Gastrocnemius medialis (tissue), 4 donors: ENCODE measurements around the gene NCEH1.

Experiments
- POLR2A ChIP-seq, 2 donors: fragments of 450-650 bp; IDR thresholded peaks; one replicate each; pipeline ENCODE4 v1.6.1; 2017; ENCODE audit warnings: antibody characterized with exemption in 2 of 2, mild to moderate bottlenecking in 2 of 2, moderate library complexity in 2 of 2
- TF ChIP-seq, protein P1 (sequence below), 5 experiments: fragments of 450-650 bp in 3 of 5; fragments of 200-600 bp in 2 of 5; sonication (generic) in 2 of 5; IDR thresholded peaks in 4 of 5; conservative IDR thresholded peaks in 1 of 5; 1 replicate in 4 of 5; 2 replicates in 1 of 5; pipeline ENCODE4 v1.5.1; 2016 to 2019; ENCODE audit warnings: antibody characterized with exemption in 5 of 5, mild to moderate bottlenecking in 3 of 5, moderate library complexity in 3 of 5

DNA sequence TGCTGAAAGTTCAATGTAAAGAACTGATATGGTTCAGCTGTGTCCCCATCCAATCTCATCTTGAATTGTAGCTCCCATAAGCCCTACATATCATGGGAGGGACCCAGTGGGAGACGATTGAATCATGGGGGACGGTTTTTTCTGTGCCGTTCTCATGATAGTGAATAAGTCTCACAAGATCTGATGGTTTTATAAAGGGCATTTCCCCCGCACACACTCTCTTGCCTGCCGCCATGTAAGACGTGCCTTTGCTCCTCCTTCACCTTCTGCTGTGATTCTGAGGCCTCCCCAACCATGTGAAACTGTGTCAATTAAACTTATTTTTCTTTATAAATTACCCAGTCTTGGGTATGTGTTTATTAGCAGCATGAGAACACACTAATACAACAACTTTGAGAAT lies 101.1 kb downstream of the NCEH1 start:
- TF ChIP-seq, protein P1, sequence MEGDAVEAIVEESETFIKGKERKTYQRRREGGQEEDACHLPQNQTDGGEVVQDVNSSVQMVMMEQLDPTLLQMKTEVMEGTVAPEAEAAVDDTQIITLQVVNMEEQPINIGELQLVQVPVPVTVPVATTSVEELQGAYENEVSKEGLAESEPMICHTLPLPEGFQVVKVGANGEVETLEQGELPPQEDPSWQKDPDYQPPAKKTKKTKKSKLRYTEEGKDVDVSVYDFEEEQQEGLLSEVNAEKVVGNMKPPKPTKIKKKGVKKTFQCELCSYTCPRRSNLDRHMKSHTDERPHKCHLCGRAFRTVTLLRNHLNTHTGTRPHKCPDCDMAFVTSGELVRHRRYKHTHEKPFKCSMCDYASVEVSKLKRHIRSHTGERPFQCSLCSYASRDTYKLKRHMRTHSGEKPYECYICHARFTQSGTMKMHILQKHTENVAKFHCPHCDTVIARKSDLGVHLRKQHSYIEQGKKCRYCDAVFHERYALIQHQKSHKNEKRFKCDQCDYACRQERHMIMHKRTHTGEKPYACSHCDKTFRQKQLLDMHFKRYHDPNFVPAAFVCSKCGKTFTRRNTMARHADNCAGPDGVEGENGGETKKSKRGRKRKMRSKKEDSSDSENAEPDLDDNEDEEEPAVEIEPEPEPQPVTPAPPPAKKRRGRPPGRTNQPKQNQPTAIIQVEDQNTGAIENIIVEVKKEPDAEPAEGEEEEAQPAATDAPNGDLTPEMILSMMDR (IDR thresholded peaks at IDR 0.05 in 4 of 5, conservative IDR thresholded peaks at IDR 0.05 in 1 of 5): no peak
- TF ChIP-seq POLR2A (IDR thresholded peaks at IDR 0.05): no peak
